Erythroblast (primary cell): ENCODE measurements around the gene NOX4.
"Not testable (repeated sequence)": the region's sequence is repeated elsewhere in the genome, so short reads cannot be mapped to it uniquely, and the experiment has no call there.

Experiments used
- GATA1 ChIP-seq: IDR thresholded peaks from 2 replicates; pipeline ENCODE4 v1.6.1; 2011; ENCODE audit warnings: low read depth, mild to moderate bottlenecking, control low read depth, low read length, moderate library complexity
- POLR2A ChIP-seq: IDR thresholded peaks from 2 replicates; pipeline ENCODE4 v1.6.1; 2011; ENCODE audit warnings: mild to moderate bottlenecking, low read length

- not testable (repeated sequence) for TF ChIP-seq POLR2A, GATA1
Observed at GRCh38 chr11:89391654-89392053, 99.5 kb downstream of the NOX4 start.
